ENCODE measurements around the gene DCUN1D1.

DNA sequence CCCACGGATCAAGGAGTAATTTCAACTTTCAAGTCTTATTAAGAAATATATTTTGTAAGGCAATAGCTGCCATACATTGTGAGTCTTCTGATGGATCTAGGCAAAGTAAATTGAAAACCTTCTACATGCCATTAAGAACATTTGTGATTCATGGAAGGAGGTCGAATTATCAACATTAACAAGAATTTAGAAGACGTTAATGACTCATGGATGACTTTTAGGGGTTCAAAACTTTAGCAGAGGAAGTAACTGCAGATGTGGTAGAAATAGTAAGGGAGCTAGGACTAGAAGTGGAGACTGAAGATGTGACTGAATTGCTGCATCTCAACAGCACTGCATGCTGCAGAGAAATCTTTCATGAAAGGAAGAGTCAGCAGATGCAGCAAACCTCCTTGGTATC, 48.1 kb upstream of the DCUN1D1 start:
- TF ChIP-seq ZNF274 (IDR thresholded peaks at IDR 0.05; ENCODE audit: low read depth, low read length) (no peak), SUZ12 (IDR thresholded peaks at IDR 0.05; ENCODE audit: extremely low read depth, insufficient read depth, insufficient read length) (no peak), YY1 (IDR thresholded peaks at IDR 0.05; ENCODE audit: insufficient read depth, insufficient read length) (no peak)
